ENCODE data around the gene TMUB2. TPM values are rescaled to one million over a fixed set of nuclear protein-coding genes. Genes with fewer than 3 reads are reported as not detected.
A peak's percentile ranks its signal among the peaks of the same experiment; 100 is the strongest.

TMUB2 gene
- total and polyA plus RNA-seq, 9 of the 15 experiments (the other 6 are each of a cell fraction or from before 2014, with no cell fraction given): 4.1 to 29.8 (median 16.3) TPM

GRCh38 chr17:44203731-44204440 lies 17.1 kb downstream of the TMUB2 start (continued):
- TF ChIP-seq ZBTB40 (IDR thresholded peaks at IDR 0.05) (no peak), ZBTB40 (CRISPR knock-in tag; IDR thresholded peaks at IDR 0.05) (no peak), SOX6 (IDR thresholded peaks at IDR 0.05) (no peak), ZNF830 (CRISPR knock-in tag; IDR thresholded peaks at IDR 0.05) (no peak), FOS (IDR thresholded peaks at IDR 0.05; ENCODE audit: extremely low read depth, insufficient read length) (no peak), TCF15 (CRISPR knock-in tag; IDR thresholded peaks at IDR 0.05) (no peak), ZNF551 (CRISPR knock-in tag; IDR thresholded peaks at IDR 0.05) (no peak), ILK (tag; IDR thresholded peaks at IDR 0.05; ENCODE audit: borderline replicate concordance, low read depth) (no peak), SMAD3 (CRISPR knock-in tag; conservative IDR thresholded peaks at IDR 0.05) (no peak), MTA1 (IDR thresholded peaks at IDR 0.05; ENCODE audit: borderline replicate concordance) (no peak), HDAC3 (IDR thresholded peaks at IDR 0.05; ENCODE audit: borderline replicate concordance, partially characterized antibody) (no peak), HOXB6 (CRISPR knock-in tag; IDR thresholded peaks at IDR 0.05; ENCODE audit: borderline replicate concordance) (no peak), RFX1 (IDR thresholded peaks at IDR 0.05) (no peak), SMC3 (conservative IDR thresholded peaks at IDR 0.05; ENCODE audit: insufficient read depth, low read depth, low read length) (0 out of 2 replicates have a peak, but pooled peaks have one; percentile 29), NBN (IDR thresholded peaks at IDR 0.05; ENCODE audit: low read depth) (no peak), ZNF282 (CRISPR knock-in tag; IDR thresholded peaks at IDR 0.05) (no peak), TGIF2 (CRISPR knock-in tag; IDR thresholded peaks at IDR 0.05) (no peak), MED1 (CRISPR knock-in tag; IDR thresholded peaks at IDR 0.05; ENCODE audit: borderline replicate concordance) (0 out of 2 replicates have a peak, but pooled peaks have one; percentile 29), DDX20 (tag; IDR thresholded peaks at IDR 0.05; ENCODE audit: low read depth) (no peak), ZBTB1 (CRISPR knock-in tag; IDR thresholded peaks at IDR 0.05; ENCODE audit: borderline replicate concordance, low read depth) (no peak)

All from K562 (cell line).